ENCODE measurements around the gene FAM98B.

DNA sequence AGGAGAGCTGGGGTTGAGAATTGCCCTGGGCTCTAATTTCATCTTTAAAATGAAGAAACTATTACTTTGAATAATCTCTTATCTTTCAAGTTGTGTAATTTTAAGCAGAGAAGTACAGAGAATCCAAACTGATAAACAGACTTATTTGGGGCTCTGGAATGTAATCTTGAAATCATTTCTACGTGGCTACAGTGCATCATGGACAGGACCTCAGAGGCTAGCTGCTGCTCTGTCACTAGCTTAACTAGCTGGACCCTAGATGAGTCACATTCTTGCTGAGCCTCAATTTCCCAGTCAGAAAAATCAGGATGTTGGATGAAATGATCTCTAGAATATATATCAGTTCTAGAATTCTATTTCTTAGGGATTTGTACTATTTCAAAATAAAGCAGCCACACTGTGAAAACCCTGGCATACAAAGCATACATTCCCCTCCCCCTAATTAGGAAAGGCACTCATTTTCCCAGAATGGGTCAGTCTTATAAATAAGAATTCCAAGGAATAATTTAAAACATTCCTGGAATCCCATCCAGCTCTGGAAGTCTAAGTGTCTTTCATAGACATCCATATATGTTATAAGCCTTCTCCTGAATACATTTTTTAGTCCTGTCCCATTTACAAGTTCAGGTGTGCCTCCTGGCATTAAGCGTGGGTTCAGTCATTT lies 63.5 kb downstream of the FAM98B start:
- TF ChIP-seq, protein P1, sequence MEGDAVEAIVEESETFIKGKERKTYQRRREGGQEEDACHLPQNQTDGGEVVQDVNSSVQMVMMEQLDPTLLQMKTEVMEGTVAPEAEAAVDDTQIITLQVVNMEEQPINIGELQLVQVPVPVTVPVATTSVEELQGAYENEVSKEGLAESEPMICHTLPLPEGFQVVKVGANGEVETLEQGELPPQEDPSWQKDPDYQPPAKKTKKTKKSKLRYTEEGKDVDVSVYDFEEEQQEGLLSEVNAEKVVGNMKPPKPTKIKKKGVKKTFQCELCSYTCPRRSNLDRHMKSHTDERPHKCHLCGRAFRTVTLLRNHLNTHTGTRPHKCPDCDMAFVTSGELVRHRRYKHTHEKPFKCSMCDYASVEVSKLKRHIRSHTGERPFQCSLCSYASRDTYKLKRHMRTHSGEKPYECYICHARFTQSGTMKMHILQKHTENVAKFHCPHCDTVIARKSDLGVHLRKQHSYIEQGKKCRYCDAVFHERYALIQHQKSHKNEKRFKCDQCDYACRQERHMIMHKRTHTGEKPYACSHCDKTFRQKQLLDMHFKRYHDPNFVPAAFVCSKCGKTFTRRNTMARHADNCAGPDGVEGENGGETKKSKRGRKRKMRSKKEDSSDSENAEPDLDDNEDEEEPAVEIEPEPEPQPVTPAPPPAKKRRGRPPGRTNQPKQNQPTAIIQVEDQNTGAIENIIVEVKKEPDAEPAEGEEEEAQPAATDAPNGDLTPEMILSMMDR (conservative IDR thresholded peaks at IDR 0.05; ENCODE audit: low read length), result no peak
- no peak for TF ChIP-seq EZH2phosphoT487 (IDR thresholded peaks at IDR 0.05; ENCODE audit: borderline replicate concordance, low read depth, low read length)

All from OCI-LY7 (cell line).